Measurements from ENCODE around the gene DGAT2. TPM values are rescaled to one million over a fixed set of nuclear protein-coding genes. Genes with fewer than 3 reads are reported as not detected.
A peak's percentile ranks its signal among the peaks of the same experiment; 100 is the strongest.

The DGAT2 gene
- total RNA-seq, 1 donor from 2014 or later: 26.2 TPM

DNA sequence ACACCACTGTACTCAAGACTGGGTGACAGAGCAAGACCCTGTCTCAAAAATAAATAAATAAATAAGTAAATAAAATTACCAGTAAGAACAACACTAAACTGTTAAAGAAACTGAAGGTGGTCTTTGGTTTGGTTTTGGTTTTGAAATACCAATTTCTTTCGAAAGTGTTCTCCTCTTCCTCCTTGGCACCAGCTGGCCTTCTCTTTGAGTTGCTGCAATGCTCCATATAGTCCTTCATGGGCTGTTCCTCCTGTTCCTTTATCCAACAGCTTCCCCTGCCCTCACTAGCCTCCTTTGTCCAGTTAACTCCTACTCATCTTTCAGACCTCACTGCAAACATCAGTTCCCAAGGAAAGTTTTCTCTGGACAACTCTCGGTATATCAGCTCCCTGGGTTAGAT, 41.4 kb downstream of the DGAT2 start:
- no peak overlapping the region for H3K27ac ChIP-seq
- H3K27me3 ChIP-seq: no peaks in the 10 kb centered on the region
- TF ChIP-seq, protein P1, sequence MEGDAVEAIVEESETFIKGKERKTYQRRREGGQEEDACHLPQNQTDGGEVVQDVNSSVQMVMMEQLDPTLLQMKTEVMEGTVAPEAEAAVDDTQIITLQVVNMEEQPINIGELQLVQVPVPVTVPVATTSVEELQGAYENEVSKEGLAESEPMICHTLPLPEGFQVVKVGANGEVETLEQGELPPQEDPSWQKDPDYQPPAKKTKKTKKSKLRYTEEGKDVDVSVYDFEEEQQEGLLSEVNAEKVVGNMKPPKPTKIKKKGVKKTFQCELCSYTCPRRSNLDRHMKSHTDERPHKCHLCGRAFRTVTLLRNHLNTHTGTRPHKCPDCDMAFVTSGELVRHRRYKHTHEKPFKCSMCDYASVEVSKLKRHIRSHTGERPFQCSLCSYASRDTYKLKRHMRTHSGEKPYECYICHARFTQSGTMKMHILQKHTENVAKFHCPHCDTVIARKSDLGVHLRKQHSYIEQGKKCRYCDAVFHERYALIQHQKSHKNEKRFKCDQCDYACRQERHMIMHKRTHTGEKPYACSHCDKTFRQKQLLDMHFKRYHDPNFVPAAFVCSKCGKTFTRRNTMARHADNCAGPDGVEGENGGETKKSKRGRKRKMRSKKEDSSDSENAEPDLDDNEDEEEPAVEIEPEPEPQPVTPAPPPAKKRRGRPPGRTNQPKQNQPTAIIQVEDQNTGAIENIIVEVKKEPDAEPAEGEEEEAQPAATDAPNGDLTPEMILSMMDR (IDR thresholded peaks at IDR 0.05): no peak
- no peaks in the 10 kb centered on the region for H3K9me3 ChIP-seq
- no peak for DNase-seq (ENCODE audit: low spot score in 2 of 2)
- no peaks in the 10 kb centered on the region for H3K36me3 ChIP-seq
- intact Hi-C loops (cut with DNase I): loop anchor here (5.0 to 10.0 kb wide), 4 partner anchors 258 to 515 kb away; no protein-coding TSS in a partner anchor
- H3K4me3 ChIP-seq: no peak overlapping the region
- H3K4me1 ChIP-seq: peaks cover 0 to 3% of the 10 kb centered on the region in 2 donors

DNA sequence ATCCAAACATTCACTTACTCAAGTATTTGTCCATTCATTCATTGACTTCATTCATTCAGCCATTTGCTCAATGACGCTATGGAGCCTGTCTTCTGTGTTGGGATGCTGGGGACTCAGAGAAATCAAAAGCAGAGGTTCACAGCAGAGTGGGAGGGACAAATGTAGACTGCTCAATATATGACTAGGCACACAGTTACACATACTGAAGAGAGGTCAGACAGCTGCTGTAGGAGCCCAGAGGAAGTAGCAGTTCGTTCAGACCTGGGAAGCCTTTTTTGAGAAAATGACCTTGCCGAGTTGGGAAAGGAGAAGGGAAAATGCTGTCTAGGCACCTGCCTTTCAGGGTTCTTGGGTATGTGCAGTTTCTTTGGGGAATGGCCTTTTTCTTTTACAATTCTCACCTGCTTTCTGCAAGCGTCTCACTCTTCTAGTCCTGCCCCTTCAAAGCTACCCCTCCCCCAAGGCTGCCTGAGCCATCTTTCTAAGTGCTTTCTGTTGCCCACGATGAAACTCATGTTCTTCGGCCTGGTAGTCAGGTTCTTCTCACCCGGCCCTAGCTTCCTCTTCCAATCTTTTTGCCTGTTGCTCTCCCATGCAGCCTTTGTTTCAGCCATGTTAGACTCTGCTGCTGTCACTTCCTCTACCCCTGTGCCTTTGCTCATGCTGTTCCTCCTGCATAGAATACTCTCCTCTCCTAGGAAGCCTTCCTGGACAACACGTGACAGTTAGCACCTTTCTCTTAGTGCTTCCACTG, 42.2 kb downstream of the DGAT2 start:
- no peaks in the 10 kb centered on the region for H3K36me3 ChIP-seq
- H3K4me1 ChIP-seq: peaks cover 0 to 3% of the 10 kb centered on the region in 2 donors
- intact Hi-C loops (cut with DNase I): loop anchor here (5.0 to 10.0 kb wide), 3 partner anchors 259 to 424 kb away; no protein-coding TSS in a partner anchor
- H3K4me3 ChIP-seq: no peak overlapping the region
- TF ChIP-seq, protein P1 (IDR thresholded peaks at IDR 0.05): no peak
- H3K27ac ChIP-seq: no peak overlapping the region
- no peaks in the 10 kb centered on the region for H3K9me3 ChIP-seq
- no peak for DNase-seq (ENCODE audit: low spot score in 2 of 2)
- no peaks in the 10 kb centered on the region for H3K27me3 ChIP-seq

DNA sequence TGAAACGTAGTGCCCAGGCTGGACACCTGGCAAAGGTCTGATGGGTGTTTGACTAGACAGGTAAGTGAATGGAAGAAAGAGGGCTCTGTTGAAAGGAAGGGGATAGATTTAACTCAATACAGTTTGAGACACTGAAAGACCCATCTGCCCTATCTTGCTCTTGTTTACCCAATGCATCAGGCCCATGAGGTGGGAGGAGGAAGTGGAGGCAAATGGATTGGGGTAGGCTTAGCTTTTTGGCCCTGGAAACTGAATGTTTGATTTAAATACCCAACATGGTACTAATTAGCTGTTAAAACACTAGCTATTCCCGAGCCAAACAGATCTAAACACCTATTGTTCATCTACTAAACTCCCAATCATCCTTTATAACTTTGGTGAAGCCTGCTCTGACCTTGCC, 42.9 kb downstream of the DGAT2 start:
- Histone ChIP-seq H3K4me1 (peaks cover 0 to 3% of the 10 kb centered on the region in 2 donors), H3K9me3 (no peaks in the 10 kb centered on the region), H3K4me3 (no peak overlapping the region), H3K27ac (no peak overlapping the region), H3K27me3 (no peaks in the 10 kb centered on the region), H3K36me3 (no peaks in the 10 kb centered on the region)
- intact Hi-C loops (cut with DNase I): loop anchor here (5.0 to 10.0 kb wide), 3 partner anchors 259 to 423 kb away; no protein-coding TSS in a partner anchor
- DNase-seq (ENCODE audit: low spot score in 2 of 2): no peak
- TF ChIP-seq, protein P1 (IDR thresholded peaks at IDR 0.05): no peak

DNA sequence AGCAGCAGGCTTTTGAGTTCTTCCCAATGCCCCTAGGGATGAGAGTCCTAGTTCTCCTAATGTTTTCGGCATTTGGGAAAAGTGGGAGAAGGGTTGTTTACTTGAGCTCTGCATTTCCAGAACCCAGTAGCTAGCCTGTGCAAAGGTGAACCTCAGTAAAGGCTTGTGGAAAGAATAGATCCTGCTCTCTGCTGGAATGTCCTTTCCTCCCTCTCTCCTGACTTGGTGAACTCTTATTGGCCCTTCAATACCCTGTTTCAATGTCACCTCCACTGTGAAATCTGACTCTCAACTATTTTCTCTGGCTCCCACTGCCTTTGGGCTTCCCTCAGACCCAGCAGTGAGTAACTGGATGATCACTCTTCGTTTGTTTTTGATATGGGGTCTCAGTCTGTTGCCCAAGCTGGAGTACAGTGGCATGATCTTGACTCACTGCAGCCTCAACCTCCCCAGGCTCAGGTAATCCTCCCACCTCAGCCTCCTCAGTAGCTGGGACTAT, 44.0 kb downstream of the DGAT2 start:
- no peak for DNase-seq (ENCODE audit: low spot score in 2 of 2)
- Histone ChIP-seq H3K4me3 (no peak overlapping the region), H3K36me3 (no peaks in the 10 kb centered on the region), H3K4me1 (peaks cover 3 to 9% of the 10 kb centered on the region in 2 donors), H3K9me3 (no peaks in the 10 kb centered on the region), H3K27ac (peak overlapping the region in 1 of 2 donors; percentile 5), H3K27me3 (no peaks in the 10 kb centered on the region)
- TF ChIP-seq, protein P1 (IDR thresholded peaks at IDR 0.05): no peak
- intact Hi-C loops (cut with DNase I): loop anchor here (5.0 to 10.0 kb wide), 3 partner anchors 260 to 422 kb away; no protein-coding TSS in a partner anchor

DNA sequence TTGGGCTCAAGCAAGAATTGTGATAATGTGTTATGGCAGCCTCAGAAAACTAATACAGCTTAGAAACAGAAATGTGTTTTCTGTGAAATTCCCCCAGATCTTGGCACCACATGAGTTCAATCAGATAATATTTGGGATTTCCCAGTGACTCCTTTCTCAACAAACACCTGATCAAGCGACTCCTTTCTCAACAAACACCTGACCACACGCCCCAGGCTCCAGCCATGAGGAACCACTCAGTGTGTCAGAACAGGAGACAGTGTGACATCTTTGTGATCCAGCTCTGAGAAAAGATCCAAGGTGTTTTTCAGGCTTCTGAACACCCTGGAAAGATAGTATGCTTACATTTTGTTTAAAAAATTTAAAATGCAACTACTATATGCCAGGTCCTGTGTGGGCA, 44.5 kb downstream of the DGAT2 start:
- no peak for DNase-seq (ENCODE audit: low spot score in 2 of 2)
- Histone ChIP-seq H3K4me3 (no peak overlapping the region), H3K27me3 (no peaks in the 10 kb centered on the region), H3K9me3 (no peaks in the 10 kb centered on the region), H3K27ac (peak overlapping the region in 1 of 2 donors; percentile 5), H3K36me3 (no peaks in the 10 kb centered on the region), H3K4me1 (peaks cover 3 to 9% of the 10 kb centered on the region in 2 donors)
- TF ChIP-seq, protein P1 (IDR thresholded peaks at IDR 0.05): no peak
- intact Hi-C loops (cut with DNase I): loop anchor here (5.0 to 10.0 kb wide), 3 partner anchors 261 to 422 kb away; no protein-coding TSS in a partner anchor
